H1 (cell line): ENCODE measurements around the gene CD48. TPM values are rescaled to one million over a fixed set of nuclear protein-coding genes. Genes with fewer than 3 reads are reported as not detected.

Experiments used
- CTCF ChIA-PET: fragments of 300-600 bp; sonication (Branson Sonifier 250); formaldehyde crosslinking; loops from one replicate; lab custom pipeline; 2021; ENCODE audit not compliant: partially characterized antibody; lab: Charles Lee
- POLR2A ChIA-PET: fragments of 300-600 bp; sonication (Branson Sonifier 250); formaldehyde crosslinking; loops from one replicate; lab custom pipeline; 2021; ENCODE audit warnings: inconsistent platforms; ENCODE audit not compliant: partially characterized antibody; lab: Charles Lee
- DNase-seq, 2 experiments: peaks; one replicate each; pipeline versions ENCODE4 v3.0.0 to v3.0.0-alpha.2; 2010 to 2022; ENCODE audit warnings: low spot score in 2 of 2, low read depth in 1 of 2, mixed read lengths in 1 of 2
- FAIRE-seq: peaks from 2 replicates; lab custom pipeline; 2011; peaks lifted over from hg19 to GRCh38; lab: Jason Lieb, UNC
- H2AFZ ChIP-seq: 2 replicates; pipeline ENCODE4 v1.8.1; 2012; ENCODE audit warnings: low read length, inconsistent platforms
- H2AK5ac ChIP-seq: 2 replicates; pipeline ENCODE4 v1.6.1; 2013; ENCODE audit warnings: low read depth, low read length
- H2BK120ac ChIP-seq: replicated peaks from 2 replicates; pipeline ENCODE3; 2013; ENCODE audit warnings: low read depth, low read length, inconsistent platforms
- H2BK12ac ChIP-seq: 2 replicates; pipeline ENCODE4 v1.6.1; 2013; ENCODE audit warnings: low read depth, low read length
- H2BK15ac ChIP-seq: 2 replicates; pipeline ENCODE4 v1.6.1; 2013; ENCODE audit warnings: low read length
- H2BK20ac ChIP-seq: 2 replicates; pipeline ENCODE4 v1.6.1; 2013; ENCODE audit warnings: low read length
- H2BK5ac ChIP-seq: 2 replicates; pipeline ENCODE4 v1.6.1; 2013; ENCODE audit warnings: low read depth, low read length
- H3K14ac ChIP-seq: 2 replicates; pipeline ENCODE4 v1.6.1; 2013; ENCODE audit warnings: inconsistent platforms; ENCODE audit not compliant: insufficient read length
- H3K18ac ChIP-seq: 2 replicates; pipeline ENCODE4 v1.6.1; 2013; ENCODE audit warnings: low read length; ENCODE audit errors: extremely low read depth
- H3K23ac ChIP-seq: 2 replicates; pipeline ENCODE4 v1.6.1; 2013; ENCODE audit warnings: inconsistent platforms; ENCODE audit not compliant: insufficient read length
- H3K23me2 ChIP-seq: 2 replicates; pipeline ENCODE4 v1.6.1; 2013; ENCODE audit warnings: low read depth, low read length
- H3K27ac ChIP-seq: 2 replicates; pipeline ENCODE4 v1.6.1; 2011; ENCODE audit warnings: low read depth, low read length, inconsistent platforms
- H3K27me3 ChIP-seq, 4 experiments: replicated peaks in 1 of 4; 1 replicate in 1 of 4; 2 replicates in 3 of 4; pipeline versions ENCODE4 v1.6.1 to v1.8.1; 2011 to 2013; ENCODE audit warnings: low read length in 3 of 4, mild to moderate bottlenecking in 3 of 4, inconsistent platforms in 2 of 4, mixed read lengths in 2 of 4, moderate library complexity in 1 of 4; ENCODE audit not compliant: control insufficient read depth in 3 of 4, insufficient read depth in 3 of 4; ENCODE audit errors: extremely low read depth in 1 of 4
- H3K36me3 ChIP-seq, 4 experiments: 2 replicates each; pipeline versions ENCODE4 v1.6.1 to v1.8.1; 2011 to 2013; ENCODE audit warnings: mild to moderate bottlenecking in 4 of 4, low read length in 3 of 4, moderate library complexity in 2 of 4, control low read depth in 1 of 4, inconsistent platforms in 1 of 4; ENCODE audit not compliant: insufficient read depth in 4 of 4, control insufficient read depth in 2 of 4
- H3K4ac ChIP-seq: replicated peaks from 2 replicates; pipeline ENCODE3; 2013; ENCODE audit warnings: low read length, low read depth, mixed read lengths, inconsistent platforms; ENCODE audit not compliant: insufficient read length
- H3K4me1 ChIP-seq, 4 experiments: replicated peaks in 1 of 4; 1 replicate in 1 of 4; 2 replicates in 3 of 4; pipeline versions ENCODE4 v1.6.1 to v1.8.1; 2011 to 2013; ENCODE audit warnings: low read length in 3 of 4, inconsistent platforms in 2 of 4, mixed read lengths in 1 of 4; ENCODE audit not compliant: insufficient read depth in 4 of 4, control insufficient read depth in 3 of 4
- H3K4me2 ChIP-seq, 2 experiments: 2 replicates each; pipeline versions ENCODE4 v1.6.1 to v1.8.1; 2011 to 2013; ENCODE audit warnings: low read depth in 2 of 2, low read length in 2 of 2, control low read depth in 1 of 2, inconsistent platforms in 1 of 2, mild to moderate bottlenecking in 1 of 2; ENCODE audit not compliant: insufficient read depth in 1 of 2
- H3K4me3 ChIP-seq, 4 experiments: fragments of 200-600, 300-600 bp in 1 of 4; sonication (generic), shearing (Covaris generic), sonication (Bioruptor Twin) in 1 of 4; 2 replicates each; pipeline versions ENCODE4 v1.5.1 to v1.8.1; 2011 to 2016; ENCODE audit warnings: low read length in 4 of 4, low read depth in 3 of 4, control low read depth in 2 of 4, inconsistent platforms in 2 of 4, mild to moderate bottlenecking in 2 of 4, mixed read lengths in 1 of 4, moderate library complexity in 1 of 4; ENCODE audit not compliant: insufficient read depth in 2 of 4; ENCODE audit errors: extremely low read depth in 1 of 4
- H3K56ac ChIP-seq: replicated peaks from 2 replicates; pipeline ENCODE3; 2013; ENCODE audit warnings: low read depth, mild to moderate bottlenecking, mixed read lengths, low read length, inconsistent platforms; ENCODE audit not compliant: insufficient read length
- H3K79me1 ChIP-seq: 2 replicates; pipeline ENCODE4 v1.6.1; 2013; ENCODE audit warnings: low read depth, low read length, control low read depth
- H3K79me2 ChIP-seq, 2 experiments: 2 replicates each; pipeline versions ENCODE4 v1.6.1 to v1.8.1; 2012 to 2013; ENCODE audit warnings: low read length in 2 of 2, mild to moderate bottlenecking in 2 of 2, inconsistent platforms in 1 of 2; ENCODE audit not compliant: insufficient read depth in 2 of 2, control insufficient read depth in 1 of 2
- H3K9ac ChIP-seq, 4 experiments: replicated peaks in 1 of 4; 1 replicate in 1 of 4; 2 replicates in 3 of 4; pipeline versions ENCODE4 v1.6.1 to v1.8.1; 2011 to 2013; ENCODE audit warnings: low read depth in 3 of 4, low read length in 3 of 4, control low read depth in 2 of 4, mild to moderate bottlenecking in 2 of 4, moderate library complexity in 2 of 4, inconsistent platforms in 1 of 4; ENCODE audit errors: extremely low read depth in 1 of 4
- H3K9me3 ChIP-seq, 2 experiments: 2 replicates each; pipeline versions ENCODE4 v1.6.1 to v1.8.1; 2012 to 2013; ENCODE audit warnings: mild to moderate bottlenecking in 2 of 2, moderate library complexity in 2 of 2, control low read depth in 1 of 2, inconsistent platforms in 1 of 2, low read depth in 1 of 2, low read length in 1 of 2, mixed read lengths in 1 of 2; ENCODE audit not compliant: insufficient read depth in 2 of 2
- H4K20me1 ChIP-seq, 2 experiments: replicated peaks in 1 of 2; 2 replicates each; pipeline versions ENCODE3 to v1.8.1; 2011 to 2013; ENCODE audit warnings: inconsistent platforms in 2 of 2, low read length in 2 of 2, mild to moderate bottlenecking in 1 of 2; ENCODE audit not compliant: insufficient read depth in 2 of 2, control insufficient read depth in 1 of 2
- H4K5ac ChIP-seq: 2 replicates; pipeline ENCODE4 v1.6.1; 2013; ENCODE audit warnings: low read length, low read depth, mixed read lengths, inconsistent platforms; ENCODE audit not compliant: insufficient read length
- H4K8ac ChIP-seq: 2 replicates; pipeline ENCODE4 v1.8.0; 2013; ENCODE audit warnings: mild to moderate bottlenecking, moderate library complexity, low read length, inconsistent platforms; ENCODE audit not compliant: insufficient read depth; ENCODE audit errors: extremely low read depth
- H4K91ac ChIP-seq: replicated peaks from 2 replicates; pipeline ENCODE3; 2013; ENCODE audit warnings: low read length, mixed read lengths, inconsistent platforms; ENCODE audit not compliant: insufficient read length
- BACH1 ChIP-seq: IDR thresholded peaks from 2 replicates; pipeline ENCODE4 v1.6.1; 2012; ENCODE audit warnings: low read length, improper control_type of control experiment
- CBX5 ChIP-seq: fragments of 300-800, 300-1000 bp; sonication (generic); IDR thresholded peaks from 2 replicates; pipeline ENCODE4 v1.7.1; 2016; ENCODE audit warnings: antibody characterized with exemption, low read length, low read depth
- CREB1 ChIP-seq: IDR thresholded peaks from 2 replicates; pipeline ENCODE4 v1.6.1; 2012; ENCODE audit warnings: inconsistent platforms
- EP300 ChIP-seq, 2 experiments: IDR thresholded peaks; 1 replicate in 1 of 2; 2 replicates in 1 of 2; pipeline ENCODE4 v1.6.1; 2011 to 2012; ENCODE audit warnings: low read depth in 2 of 2, low read length in 2 of 2, mild to moderate bottlenecking in 2 of 2, borderline replicate concordance in 1 of 2, inconsistent platforms in 1 of 2, moderate library complexity in 1 of 2
- EZH2 ChIP-seq: fragments of 200-600 bp; sonication (generic); IDR thresholded peaks from 2 replicates; pipeline ENCODE4 v1.7.1; 2012; ENCODE audit warnings: low read depth, mild to moderate bottlenecking, moderate library complexity, low read length, inconsistent platforms; ENCODE audit not compliant: severe bottlenecking
- HDAC2 ChIP-seq, 2 experiments: fragments of 300-600 bp in 1 of 2; sonication (generic) in 1 of 2; IDR thresholded peaks; 2 replicates each; pipeline ENCODE4 v1.6.1; 2011 to 2012; ENCODE audit warnings: low read depth in 2 of 2, low read length in 2 of 2, mild to moderate bottlenecking in 2 of 2, moderate library complexity in 2 of 2, borderline replicate concordance in 1 of 2, inconsistent platforms in 1 of 2
- KDM1A ChIP-seq: fragments of 200-600, 300-600 bp; sonication (generic); IDR thresholded peaks from 2 replicates; pipeline ENCODE4 v1.7.1; 2016; ENCODE audit warnings: mild to moderate bottlenecking, low read length, borderline replicate concordance
- MAFK ChIP-seq: IDR thresholded peaks from 2 replicates; pipeline ENCODE4 v1.6.1; 2012; ENCODE audit warnings: low read depth, mild to moderate bottlenecking, improper control_type of control experiment, low read length
- NANOG ChIP-seq: IDR thresholded peaks from 2 replicates; pipeline ENCODE4 v1.6.1; 2011; ENCODE audit warnings: low read length, low read depth, mild to moderate bottlenecking, inconsistent platforms; ENCODE audit not compliant: insufficient read depth, poor library complexity, severe bottlenecking
- PHF8 ChIP-seq: fragments of 200-600 bp; sonication (generic); conservative IDR thresholded peaks from 2 replicates; pipeline ENCODE4 v1.7.1; 2012; ENCODE audit warnings: low read depth, mild to moderate bottlenecking, inconsistent platforms, low read length, moderate library complexity
- POU5F1 ChIP-seq: IDR thresholded peaks from 2 replicates; pipeline ENCODE4 v1.6.1; 2011; ENCODE audit warnings: low read depth, mild to moderate bottlenecking, low read length, moderate library complexity
- TBP ChIP-seq: IDR thresholded peaks from 2 replicates; pipeline ENCODE4 v1.6.1; 2011; ENCODE audit warnings: low read depth, low read length, improper control_type of control experiment
- TCF12 ChIP-seq: IDR thresholded peaks from 2 replicates; pipeline ENCODE4 v1.6.1; 2011; ENCODE audit warnings: low read depth, mild to moderate bottlenecking, low read length
- TEAD4 ChIP-seq: IDR thresholded peaks from 2 replicates; pipeline ENCODE4 v1.6.1; 2012; ENCODE audit warnings: low read depth, low read length, inconsistent platforms, mixed read lengths
- ZNF274 ChIP-seq: IDR thresholded peaks from 2 replicates; pipeline ENCODE4 v1.7.0; 2012; ENCODE audit warnings: low read length, borderline replicate concordance; ENCODE audit errors: extremely low read depth
- WGBS, 2 experiments: shearing (Covaris generic) in 1 of 2; methylation state at CpG; one replicate each; pipeline versions ENCODE4 v1.1.6 to v1.1.7; 2013 to 2015; ENCODE audit warnings: low lambda C conversion rate in 2 of 2, mixed read lengths in 2 of 2, inconsistent platforms in 1 of 2, low coverage in 1 of 2, missing lambda C conversion rate in 1 of 2; ENCODE audit not compliant: insufficient replicate concordance in 2 of 2, insufficient coverage in 1 of 2, insufficient read length in 1 of 2; ENCODE audit errors: extremely low coverage in 1 of 2, missing lambda C conversion rate in 1 of 2; 5-methylcytosine and 5-hydroxymethylcytosine counted together
- polyA plus RNA-seq, 7 experiments: library from polyadenylated mRNA; depleted of rRNA in 3 of 7; stranded (reverse) in 5 of 7; unstranded in 2 of 7; fragments of >200 nt in 5 of 7; fragments of 200-250 nt in 2 of 7; gene quantifications; 1 replicate in 5 of 7; 2 replicates in 1 of 7; 4 replicates in 1 of 7; pipeline versions ENCODE4 v1.2.1 to v1.2.3, GENCODE V29; 2011 to 2013; ENCODE audit warnings: missing spikeins in 2 of 7, mixed read lengths in 2 of 7
- total RNA-seq: library from RNA; stranded (reverse); fragmentation: NEBNext Ultra II Directional; extraction: Animal tissue kit (Norgen Biotek cat#: 25700); gene quantifications from 2 replicates; pipeline ENCODE4 v1.2.1, GENCODE V29; 2021

CD48 gene
- total and polyA plus RNA-seq, 2 of the 8 experiments (the other 6 are each of a cell fraction or from before 2014, with no cell fraction given): 0.08 TPM; not detected in 1

DNA sequence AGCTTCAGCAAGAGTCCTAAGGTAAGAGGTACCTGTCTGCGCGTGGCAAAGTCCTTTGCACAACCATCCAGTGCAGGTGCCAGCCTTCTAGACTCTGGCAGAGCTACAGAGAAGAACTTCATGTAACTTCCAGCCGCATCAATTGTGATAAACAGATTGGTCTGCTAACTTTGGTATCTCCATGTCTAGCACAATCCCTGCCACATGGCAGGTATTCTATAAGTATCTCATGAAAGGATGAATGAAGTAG is 29.8 kb downstream of the CD48 start:
- H2BK120ac ChIP-seq: no peak overlapping the region
- no peak overlapping the region for H3K14ac ChIP-seq
- no peak for FAIRE-seq
- no peak overlapping the region for H3K23ac ChIP-seq
- POLR2A ChIA-PET: interaction anchor here (1.9 kb wide), 1 partner anchor 10 kb away, joined by 5 read pairs; no protein-coding TSS in a partner anchor
- no peak overlapping the region for H2AK5ac ChIP-seq
- H3K27me3 ChIP-seq: no peaks in the 10 kb centered on the region
- H3K36me3 ChIP-seq: no peaks in the 10 kb centered on the region
- H3K23me2 ChIP-seq: no peaks in the 10 kb centered on the region
- no peak overlapping the region for H3K4me3 ChIP-seq
- no peak overlapping the region for H3K18ac ChIP-seq
- CTCF ChIA-PET: interaction anchor here (0.6 to 7.7 kb wide), 53 partner anchors 8 to 1796 kb away, joined by 3 to 77 read pairs (median 6); partner anchors contain the start of genes CD244, ITLN1, ITLN2 and LY9
- no peaks in the 10 kb centered on the region for H3K9me3 ChIP-seq
- H2BK5ac ChIP-seq: no peak overlapping the region
- H2AFZ ChIP-seq: no peak overlapping the region; the same call in 1 of the 2 replicates
- H3K56ac ChIP-seq: no peak overlapping the region
- no peak overlapping the region for H3K4me2 ChIP-seq
- no peak overlapping the region for H3K9ac ChIP-seq
- DNase-seq: no peak
- no peak overlapping the region for H2BK12ac ChIP-seq
- H2BK15ac ChIP-seq: no peak overlapping the region
- H3K79me1 ChIP-seq: no peaks in the 10 kb centered on the region
- no peak overlapping the region for H4K91ac ChIP-seq
- H4K8ac ChIP-seq: peak overlapping the region; percentile 66; the same call in 1 of the 2 replicates
- H4K20me1 ChIP-seq: no peaks in the 10 kb centered on the region
- H3K27ac ChIP-seq: no peak overlapping the region
- H4K5ac ChIP-seq: no peak overlapping the region
- H3K4ac ChIP-seq: no peak overlapping the region
- H2BK20ac ChIP-seq: peak overlapping the region; percentile 40; the same call in 1 of the 2 replicates
- peaks cover 0 to 4% (median 0%) of the 10 kb centered on the region in 4 experiments; a peak in 1 of 7 replicates for H3K4me1 ChIP-seq
- WGBS, 2 experiments: 90% methylated on average over 3 of the region's 3 CpGs; no CpG with 5 or more reads in 1 of the 2 experiments
- no peaks in the 10 kb centered on the region for H3K79me2 ChIP-seq
- TF ChIP-seq PHF8 (no peak), KDM1A (no peak), BACH1 (no peak), TCF12 (no peak), TEAD4 (no peak), EP300 (IDR thresholded peaks at IDR 0.05; ENCODE audit: borderline replicate concordance in 1 of 2, low read depth in 2 of 2, low read length in 2 of 2) (no peak), MAFK (no peak), NANOG (no peak), HDAC2 (IDR thresholded peaks at IDR 0.05; ENCODE audit: borderline replicate concordance in 1 of 2, low read depth in 2 of 2, low read length in 2 of 2) (no peak), ZNF274 (no peak), POU5F1 (no peak), EZH2 (no peak), TBP (no peak), CREB1 (no peak), CBX5 (no peak)
